HG02973 (cell line): ENCODE data around the gene GALNT9.

Experiments used
- ATAC-seq: cut with Tn5 transposase; IDR thresholded peaks from one replicate; pipeline ENCODE4 v1.9.1; 2021; ENCODE audit warnings: moderate library complexity; ENCODE audit not compliant: unreplicated experiment

GALNT9 gene

GRCh38 chr12:132161796-132162507 is 167.4 kb downstream of the GALNT9 start:
- no peak for ATAC-seq

- ATAC-seq: no peak
Measured at GRCh38 chr12:132161036-132161781, 168.2 kb downstream of the GALNT9 start.

DNA sequence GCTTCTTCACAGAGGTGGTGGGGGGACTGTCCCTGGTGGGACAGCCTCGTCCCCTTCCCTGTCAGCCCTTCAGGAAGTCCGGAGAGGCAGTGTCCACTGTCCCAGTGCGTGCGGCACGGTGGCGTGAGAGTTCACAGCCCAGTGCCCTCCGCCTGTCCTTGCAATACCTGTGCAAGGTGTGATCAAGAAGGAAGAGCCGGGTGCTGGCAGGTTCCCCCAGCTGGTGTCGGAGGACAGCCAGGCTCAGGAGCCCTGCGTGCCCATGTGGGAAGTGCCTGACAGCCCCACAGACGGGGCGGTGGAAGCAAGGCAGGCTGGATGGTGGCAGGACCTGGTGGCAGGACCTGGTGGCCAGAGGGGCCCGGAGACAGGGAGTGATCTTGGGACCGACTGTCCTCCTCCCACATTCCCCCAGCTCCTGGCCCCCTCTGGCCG is 168.8 kb downstream of the GALNT9 start:
- ATAC-seq: no peak

DNA sequence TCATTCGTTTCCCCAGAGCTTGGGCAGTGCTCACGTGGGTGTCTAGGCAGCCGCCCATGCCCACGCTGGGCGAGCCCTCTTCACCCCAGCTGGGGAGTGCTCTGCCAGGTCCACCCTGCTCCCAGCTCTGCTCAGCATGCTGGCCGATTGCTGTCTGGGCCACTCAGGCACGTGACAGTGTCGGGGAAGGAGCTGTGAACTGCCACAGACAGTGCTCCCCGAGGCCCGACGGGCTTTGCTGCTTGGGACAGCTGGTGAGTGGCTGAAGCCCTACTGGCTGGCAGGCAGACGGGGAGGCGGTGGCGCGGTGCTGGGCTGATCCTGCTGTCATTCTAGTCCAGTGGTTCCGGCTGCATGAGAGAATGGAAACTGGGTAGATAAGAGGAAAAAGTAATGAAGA is 169.4 kb downstream of the GALNT9 start:
- no peak for ATAC-seq

GRCh38 chr12:132159555-132160003 is 169.8 kb downstream of the GALNT9 start:
- no peak for ATAC-seq

DNA sequence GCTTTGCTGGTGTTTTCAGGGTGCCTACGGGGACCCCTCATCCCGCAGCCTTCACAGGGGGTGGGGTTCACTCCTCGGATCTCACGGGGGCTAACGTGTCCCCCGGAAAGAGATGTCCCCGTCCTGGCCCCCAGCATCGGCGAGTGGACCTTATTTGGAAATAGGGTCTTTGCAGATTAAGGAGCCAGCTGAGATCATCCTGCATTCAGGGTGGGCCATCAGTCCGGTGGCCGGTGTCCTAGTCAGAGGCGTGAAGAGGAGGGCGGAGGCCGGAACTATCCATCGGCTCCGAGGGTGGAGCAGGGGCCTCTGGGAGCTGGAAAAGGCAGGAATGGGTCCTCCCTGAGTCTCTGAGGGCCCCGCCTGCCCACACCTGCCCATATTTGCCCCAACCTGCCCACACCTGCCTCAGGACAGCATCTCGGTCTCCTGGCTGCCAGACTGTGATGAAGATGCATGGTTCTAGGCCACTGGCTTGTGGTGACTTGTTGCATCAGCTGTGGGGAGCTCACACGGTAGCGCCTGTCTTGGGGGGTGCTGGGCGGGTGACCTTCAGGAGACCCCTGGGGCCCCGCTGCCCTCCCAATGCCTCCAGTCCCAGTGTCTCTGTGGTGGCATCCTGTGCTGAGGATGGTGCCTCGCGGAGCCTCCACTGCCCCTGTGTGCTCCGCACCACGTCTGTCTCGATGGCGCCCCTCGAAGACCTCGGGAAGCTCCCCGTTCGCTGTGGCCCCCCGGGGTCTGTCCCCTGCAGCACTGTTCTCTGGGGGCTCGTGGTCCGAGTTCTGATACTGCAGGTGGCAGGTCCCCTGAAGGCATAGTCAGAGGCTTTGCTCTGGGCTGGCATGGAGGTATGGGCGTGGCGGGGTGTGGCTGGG is 170.5 kb downstream of the GALNT9 start:
- ATAC-seq: no peak

GRCh38 chr12:132157733-132158409 is 171.5 kb downstream of the GALNT9 start:
- no peak for ATAC-seq

DNA sequence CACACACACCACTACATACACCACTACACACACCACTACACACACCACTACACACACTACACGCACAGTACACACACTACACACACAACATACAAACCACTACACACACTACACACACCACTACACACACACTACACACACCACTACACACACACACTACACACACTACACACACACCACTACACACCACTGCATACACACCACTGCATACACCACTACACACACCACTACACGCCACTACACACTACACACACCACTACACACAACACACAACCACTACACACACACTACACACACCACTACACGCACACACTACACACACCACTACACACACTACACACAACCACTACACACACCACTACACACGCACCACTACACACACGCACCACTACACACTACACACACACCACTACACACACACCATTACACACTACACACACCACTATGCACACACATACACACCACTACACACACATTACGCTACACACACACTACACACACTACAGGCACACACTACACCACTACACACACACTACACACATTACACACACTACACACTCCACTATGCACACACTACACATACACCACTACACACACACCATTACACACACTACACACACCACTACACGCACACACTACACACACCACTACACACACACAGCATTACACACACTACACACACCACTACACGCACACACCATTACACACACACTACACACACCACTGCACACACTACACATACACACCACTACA is 172.6 kb downstream of the GALNT9 start:
- ATAC-seq: no peak

DNA sequence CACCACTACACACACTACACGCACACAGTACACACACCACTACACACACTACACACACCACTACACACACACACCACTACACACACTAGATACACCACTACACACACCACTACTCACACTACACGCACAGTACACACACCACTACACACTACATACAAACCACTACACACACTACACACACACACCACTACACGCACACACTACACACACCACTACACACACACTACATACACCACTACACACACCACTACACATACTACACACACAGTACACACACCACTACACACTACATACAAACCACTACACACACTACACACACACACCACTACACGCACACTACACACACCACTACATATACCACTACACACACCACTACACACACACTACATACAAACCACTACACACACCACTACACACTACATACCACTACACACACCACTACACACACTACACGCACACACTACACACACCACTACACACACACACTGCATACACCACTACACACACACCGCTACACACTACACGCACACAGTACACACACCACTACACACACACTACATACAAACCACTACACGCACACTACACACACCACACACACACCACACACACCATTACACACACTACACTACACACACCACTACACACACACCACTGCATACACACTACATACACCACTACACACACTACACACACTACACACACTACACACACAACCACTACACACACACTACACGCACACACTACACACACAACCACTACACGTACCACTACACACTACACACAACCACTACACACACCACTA is 173.4 kb downstream of the GALNT9 start:
- ATAC-seq: no peak

- no peak for ATAC-seq
Measured at GRCh38 chr12:132154941-132155770, 174.2 kb downstream of the GALNT9 start.

GRCh38 chr12:132154341-132154761 is 175.0 kb downstream of the GALNT9 start:
- ATAC-seq: no peak

DNA sequence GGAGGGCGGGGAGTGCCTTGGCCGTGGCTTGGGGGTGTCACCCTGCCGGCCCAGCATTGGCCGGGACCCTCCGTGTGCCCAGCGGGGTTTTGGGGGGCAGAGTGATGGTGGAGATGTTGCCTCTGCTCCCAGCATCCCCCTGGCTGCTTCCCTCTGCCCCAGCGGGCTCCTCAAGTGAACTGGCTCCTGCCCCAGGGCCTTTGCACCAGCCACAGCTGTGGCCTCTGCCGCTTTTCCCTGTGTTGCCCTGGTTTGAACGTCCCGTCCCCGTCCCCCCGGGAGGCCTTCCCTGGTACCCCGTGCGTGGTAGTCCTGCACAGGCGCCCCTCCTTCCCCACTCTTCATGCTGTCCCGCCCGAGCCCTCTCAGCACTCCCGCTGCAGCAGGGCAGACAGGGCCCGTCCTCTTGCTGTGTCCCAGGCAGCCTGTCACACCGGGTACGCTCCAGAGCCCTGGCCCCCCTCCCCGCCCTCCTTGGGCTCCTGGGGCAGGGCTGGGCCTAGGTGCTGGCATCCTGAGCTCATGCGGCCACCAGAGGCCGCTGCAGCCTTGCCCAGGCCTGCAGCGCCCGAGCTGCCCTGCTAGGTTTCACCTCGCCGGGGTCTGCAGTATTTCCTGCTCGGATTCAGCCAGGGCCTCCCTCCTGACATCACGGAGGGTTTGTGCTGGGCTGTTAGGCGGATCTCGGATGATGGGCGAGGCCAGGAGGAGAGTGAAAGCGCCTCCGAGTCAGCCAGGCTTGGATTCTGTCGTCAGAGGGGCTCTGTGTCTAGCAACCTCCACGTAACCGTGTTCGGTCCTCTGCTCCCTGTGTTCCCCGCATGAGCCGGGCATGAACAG is 175.7 kb downstream of the GALNT9 start:
- ATAC-seq: peak; percentile 65

GRCh38 chr12:132152953-132153352 is 176.4 kb downstream of the GALNT9 start:
- no peak for ATAC-seq

DNA sequence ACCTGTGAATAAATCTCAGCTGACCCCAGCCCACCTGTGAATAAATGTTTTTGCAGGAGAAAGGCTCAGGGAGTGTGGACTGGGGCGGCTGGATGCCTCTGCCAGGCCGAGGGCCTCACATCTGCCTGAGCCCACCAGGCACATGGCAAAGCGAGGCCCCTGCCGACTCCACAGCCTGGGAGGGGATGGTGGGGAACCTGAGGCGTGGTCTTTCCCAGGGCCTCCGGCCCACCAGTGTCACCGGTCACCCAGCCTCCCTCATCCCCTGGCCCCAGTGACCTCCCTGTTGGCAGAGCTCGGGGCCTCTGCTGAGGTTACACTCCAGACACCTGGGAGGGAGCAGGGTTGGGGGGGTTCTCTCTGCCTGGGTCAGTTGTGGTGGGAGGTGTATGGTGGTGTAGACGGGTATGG is 177.0 kb downstream of the GALNT9 start:
- no peak for ATAC-seq

DNA sequence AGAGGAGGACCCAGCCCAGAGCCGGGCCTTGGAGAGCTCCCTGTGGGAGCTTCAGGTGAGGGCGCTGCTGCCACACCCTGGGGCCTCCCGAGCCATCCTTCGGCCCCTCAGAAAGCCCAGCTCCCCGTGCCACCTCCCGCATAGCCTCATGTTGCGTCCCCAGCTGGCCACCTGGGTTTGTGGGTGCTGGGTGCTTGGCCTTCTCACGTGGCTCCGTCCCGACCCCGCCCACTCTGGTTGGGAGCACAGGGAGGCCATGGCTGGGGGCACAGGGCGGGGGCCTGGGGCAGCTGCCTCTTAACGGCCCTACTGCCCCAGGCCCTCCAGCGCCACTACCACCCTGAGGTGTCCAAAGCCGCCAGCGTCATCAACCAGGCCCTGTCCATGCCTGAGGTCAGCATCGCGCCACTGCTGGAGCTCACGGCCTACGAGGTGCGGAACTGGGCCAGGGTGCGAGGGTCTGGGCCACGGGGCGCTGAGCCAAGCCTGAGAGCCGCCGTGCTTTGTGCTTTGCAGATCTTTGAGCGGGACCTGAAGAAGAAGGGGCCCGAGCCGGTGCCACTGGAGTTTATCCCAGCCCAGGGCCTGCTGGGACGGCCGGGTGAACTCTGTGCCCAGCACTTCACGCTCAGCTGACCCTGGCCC is 177.5 kb downstream of the GALNT9 start:
- no peak for ATAC-seq

DNA sequence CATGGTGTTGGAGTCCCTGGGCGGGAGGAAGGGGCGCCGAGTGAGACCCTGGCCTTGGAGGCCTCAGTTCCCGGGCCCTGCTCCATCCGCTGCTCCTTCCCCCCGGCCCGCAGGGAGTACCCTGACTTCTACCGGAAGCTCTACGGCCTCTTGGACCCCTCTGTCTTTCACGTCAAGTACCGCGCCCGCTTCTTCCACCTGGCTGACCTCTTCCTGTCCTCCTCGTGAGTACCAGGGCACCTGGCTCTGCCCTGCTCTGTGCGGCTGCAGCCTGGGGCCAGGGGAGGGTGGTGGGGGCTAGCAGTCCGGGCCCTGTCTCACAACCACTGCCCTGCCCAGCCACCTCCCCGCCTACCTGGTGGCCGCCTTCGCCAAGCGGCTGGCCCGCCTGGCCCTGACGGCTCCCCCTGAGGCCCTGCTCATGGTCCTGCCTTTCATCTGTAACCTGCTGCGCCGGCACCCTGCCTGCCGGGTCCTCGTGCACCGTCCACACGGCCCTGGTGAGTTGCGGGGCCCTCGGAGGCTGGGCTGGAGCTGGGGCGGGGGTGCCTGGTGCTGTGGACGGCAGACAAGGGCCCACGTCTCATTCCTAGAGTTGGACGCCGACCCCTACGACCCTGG is 178.1 kb downstream of the GALNT9 start:
- ATAC-seq: no peak

DNA sequence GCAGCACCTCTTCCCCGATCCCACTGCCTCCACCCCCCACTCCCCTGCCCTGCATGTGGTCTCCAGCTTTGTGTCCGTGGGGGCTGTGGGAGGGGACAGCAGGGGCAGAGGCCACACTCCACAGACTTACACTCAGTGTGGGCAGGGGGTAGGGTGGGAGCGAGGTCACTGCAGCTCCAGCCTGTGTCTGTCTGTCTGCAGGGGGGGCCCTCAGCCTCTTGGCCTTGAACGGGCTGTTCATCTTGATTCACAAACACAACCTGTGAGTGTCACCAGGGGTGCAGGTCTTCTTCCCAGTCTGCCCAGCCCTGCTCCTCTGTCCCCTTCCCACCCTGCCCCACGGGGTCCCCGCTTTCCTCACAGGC is 178.6 kb downstream of the GALNT9 start:
- ATAC-seq: no peak
